Bronchial epithelial cell (primary cell): ENCODE results near the gene FHL3. TPM values are rescaled to one million over a fixed set of nuclear protein-coding genes. Genes with fewer than 3 reads are reported as not detected.

ENCODE experiments used
- DNase-seq: peaks from one replicate; pipeline ENCODE4 v3.0.0-alpha.2; 2010; ENCODE audit warnings: low read depth
- FAIRE-seq: peaks from 2 replicates; lab custom pipeline; 2011; peaks lifted over from hg19 to GRCh38; lab: Jason Lieb, UNC
- H3K27me3 ChIP-seq: 2 replicates; pipeline ENCODE4 v1.5.1; 2011; ENCODE audit warnings: low read length; ENCODE audit not compliant: control insufficient read depth, insufficient read depth
- H3K36me3 ChIP-seq: 2 replicates; pipeline ENCODE4 v1.5.1; 2011; ENCODE audit warnings: low read length; ENCODE audit not compliant: control insufficient read depth, insufficient read depth
- H3K4me3 ChIP-seq: 2 replicates; pipeline ENCODE4 v1.5.1; 2011; ENCODE audit warnings: mild to moderate bottlenecking, low read depth, low read length, control low read depth
- CTCF ChIP-seq: IDR thresholded peaks from 2 replicates; pipeline ENCODE4 v1.5.1; 2011; ENCODE audit warnings: mild to moderate bottlenecking, moderate library complexity, low read length, control low read depth, inconsistent platforms; ENCODE audit not compliant: insufficient read depth, severe bottlenecking
- total RNA-seq: library from RNA; depleted of rRNA; stranded (reverse); fragments of >200 nt; gene quantifications from 2 replicates; pipeline ENCODE4 v1.2.1, GENCODE V29; 2014

FHL3 gene
- total RNA-seq, 1 donor from 2014 or later = 2.6 TPM

GRCh38 chr1:38043036-38043747, 37.9 kb upstream of the FHL3 start:
- TF ChIP-seq CTCF = no peak
- Histone ChIP-seq H3K36me3 (no peaks in the 10 kb centered on the region), H3K4me3 (no peak overlapping the region), H3K27me3 (peaks cover 18% of the 10 kb centered on the region)
- no peak for DNase-seq
- no peak for FAIRE-seq

GRCh38 chr1:38041936-38042834, 36.9 kb upstream of the FHL3 start:
- peaks cover 18% of the 10 kb centered on the region for H3K27me3 ChIP-seq
- no peak for TF ChIP-seq CTCF
- H3K36me3 ChIP-seq = no peaks in the 10 kb centered on the region
- no peak for DNase-seq
- FAIRE-seq = peak; percentile 32
- H3K4me3 ChIP-seq = no peak overlapping the region

GRCh38 chr1:38039331-38040088, 34.2 kb upstream of the FHL3 start:
- H3K36me3 ChIP-seq = no peaks in the 10 kb centered on the region
- FAIRE-seq (peak; percentile 23), DNase-seq (no peak)
- no peak overlapping the region for H3K4me3 ChIP-seq
- H3K27me3 ChIP-seq = peaks cover 11% of the 10 kb centered on the region
- TF ChIP-seq CTCF = no peak

- FAIRE-seq = no peak
- no peaks in the 10 kb centered on the region for H3K36me3 ChIP-seq
- H3K4me3 ChIP-seq = no peak overlapping the region
- H3K27me3 ChIP-seq = peaks cover 6% of the 10 kb centered on the region
- peak; percentile 61 for DNase-seq
- no peak for TF ChIP-seq CTCF
Measured at GRCh38 chr1:38038861-38039260, 33.5 kb upstream of the FHL3 start.

- peak; percentile 28 for TF ChIP-seq CTCF
- FAIRE-seq (no peak), DNase-seq (no peak)
- Histone ChIP-seq H3K27me3 (no peaks in the 10 kb centered on the region), H3K36me3 (no peaks in the 10 kb centered on the region), H3K4me3 (no peak overlapping the region)
Measured at GRCh38 chr1:38037221-38037939, 32.1 kb upstream of the FHL3 start.
